Neuronal stem cell (in vitro differentiated cells): ENCODE measurements around the gene BCL2L14.

Experiments
- DNase-seq: peaks from one replicate; pipeline ENCODE4 v3.0.0-alpha.2; 2013; ENCODE audit warnings: low spot score
- H2AFZ ChIP-seq: one replicate; pipeline ENCODE4 v1.6.1; 2013; ENCODE audit warnings: mild to moderate bottlenecking, low read length, inconsistent platforms
- H2AK5ac ChIP-seq: 2 replicates; pipeline ENCODE4 v1.6.1; 2013; ENCODE audit warnings: low read depth, mild to moderate bottlenecking, inconsistent platforms, low read length, moderate library complexity, mixed read lengths
- H2BK120ac ChIP-seq: 2 replicates; pipeline ENCODE4 v1.6.1; 2013; ENCODE audit warnings: low read depth, mild to moderate bottlenecking, inconsistent platforms, low read length, moderate library complexity, mixed read lengths
- H2BK12ac ChIP-seq: one replicate; pipeline ENCODE4 v1.6.1; 2013; ENCODE audit warnings: low read length, inconsistent platforms
- H2BK15ac ChIP-seq: 2 replicates; pipeline ENCODE4 v1.6.1; 2013; ENCODE audit warnings: mild to moderate bottlenecking, low read length, inconsistent platforms, mixed read lengths
- H2BK5ac ChIP-seq: one replicate; pipeline ENCODE4 v1.6.1; 2013; ENCODE audit warnings: inconsistent platforms, mild to moderate bottlenecking, low read length, moderate library complexity
- H3K14ac ChIP-seq: one replicate; pipeline ENCODE4 v1.6.1; 2013; ENCODE audit warnings: low read length, inconsistent platforms
- H3K18ac ChIP-seq: 2 replicates; pipeline ENCODE4 v1.6.1; 2013; ENCODE audit warnings: low read length, inconsistent platforms
- H3K23ac ChIP-seq: 2 replicates; pipeline ENCODE4 v1.6.1; 2013; ENCODE audit warnings: low read depth, mild to moderate bottlenecking, mixed read lengths, low read length, inconsistent platforms; ENCODE audit not compliant: poor library complexity
- H3K27ac ChIP-seq: replicated peaks from 3 replicates; pipeline ENCODE4 v1.5.1; 2013; ENCODE audit warnings: low read length, inconsistent platforms
- H3K27me3 ChIP-seq, 3 experiments: 2 replicates each; pipeline ENCODE4 v1.6.1; 2013; ENCODE audit warnings: low read length in 3 of 3, mild to moderate bottlenecking in 2 of 3, inconsistent platforms in 1 of 3, low read depth in 1 of 3, mixed read lengths in 1 of 3, moderate library complexity in 1 of 3; ENCODE audit not compliant: control insufficient read depth in 3 of 3, insufficient read depth in 3 of 3
- H3K36me3 ChIP-seq, 2 donors: replicated peaks in 1 of 2; 2 replicates each; pipeline ENCODE4 v1.6.1; 2013; ENCODE audit warnings: low read length in 2 of 2; ENCODE audit not compliant: control insufficient read depth in 2 of 2, insufficient read depth in 2 of 2
- H3K4ac ChIP-seq: 2 replicates; pipeline ENCODE4 v1.6.1; 2013; ENCODE audit warnings: inconsistent platforms, mild to moderate bottlenecking, low read length, moderate library complexity
- H3K4me1 ChIP-seq, 2 donors: 1 replicate in 1 of 2; 2 replicates in 1 of 2; pipeline ENCODE4 v1.6.1; 2013; ENCODE audit warnings: low read length in 2 of 2, low read depth in 1 of 2; ENCODE audit not compliant: control insufficient read depth in 2 of 2, insufficient read depth in 1 of 2
- H3K4me2 ChIP-seq: one replicate; pipeline ENCODE4 v1.6.1; 2013; ENCODE audit warnings: mild to moderate bottlenecking, low read length, inconsistent platforms; ENCODE audit not compliant: insufficient read depth, poor library complexity, severe bottlenecking
- H3K4me3 ChIP-seq, 2 donors: 2 replicates each; pipeline ENCODE4 v1.5.1; 2013; ENCODE audit warnings: low read length in 2 of 2, mild to moderate bottlenecking in 2 of 2, inconsistent platforms in 1 of 2, moderate library complexity in 1 of 2
- H3K79me1 ChIP-seq: one replicate; pipeline ENCODE4 v1.6.1; 2013; ENCODE audit warnings: low read depth, mild to moderate bottlenecking, inconsistent platforms, low read length, moderate library complexity
- H3K9ac ChIP-seq: one replicate; pipeline ENCODE4 v1.6.1; 2013; ENCODE audit warnings: mild to moderate bottlenecking, low read depth, low read length, inconsistent platforms; ENCODE audit not compliant: poor library complexity
- H3K9me3 ChIP-seq, 2 donors: replicated peaks in 1 of 2; 2 replicates each; pipeline versions ENCODE3 to v1.6.1; 2013; ENCODE audit warnings: low read length in 2 of 2, mild to moderate bottlenecking in 2 of 2, inconsistent platforms in 1 of 2, low read depth in 1 of 2, mixed read lengths in 1 of 2, moderate library complexity in 1 of 2; ENCODE audit not compliant: control insufficient read depth in 2 of 2, insufficient read depth in 1 of 2
- H4K8ac ChIP-seq: one replicate; pipeline ENCODE4 v1.6.1; 2013; ENCODE audit warnings: low read depth, mild to moderate bottlenecking, inconsistent platforms, low read length, moderate library complexity
- H4K91ac ChIP-seq: one replicate; pipeline ENCODE4 v1.6.1; 2013; ENCODE audit warnings: low read length, low read depth, mild to moderate bottlenecking, inconsistent platforms; ENCODE audit not compliant: poor library complexity
- WGBS, 2 donors: extraction: QIAGEN DNeasy Blood & Tissue Kit; methylation state at CpG; one replicate each; pipeline ENCODE4 v1.1.7; 2013; ENCODE audit warnings: missing lambda C conversion rate in 2 of 2, mixed read lengths in 1 of 2; ENCODE audit not compliant: insufficient read length in 2 of 2, insufficient replicate concordance in 1 of 2; ENCODE audit errors: extremely low coverage in 2 of 2; 5-methylcytosine and 5-hydroxymethylcytosine counted together

BCL2L14 gene

DNA sequence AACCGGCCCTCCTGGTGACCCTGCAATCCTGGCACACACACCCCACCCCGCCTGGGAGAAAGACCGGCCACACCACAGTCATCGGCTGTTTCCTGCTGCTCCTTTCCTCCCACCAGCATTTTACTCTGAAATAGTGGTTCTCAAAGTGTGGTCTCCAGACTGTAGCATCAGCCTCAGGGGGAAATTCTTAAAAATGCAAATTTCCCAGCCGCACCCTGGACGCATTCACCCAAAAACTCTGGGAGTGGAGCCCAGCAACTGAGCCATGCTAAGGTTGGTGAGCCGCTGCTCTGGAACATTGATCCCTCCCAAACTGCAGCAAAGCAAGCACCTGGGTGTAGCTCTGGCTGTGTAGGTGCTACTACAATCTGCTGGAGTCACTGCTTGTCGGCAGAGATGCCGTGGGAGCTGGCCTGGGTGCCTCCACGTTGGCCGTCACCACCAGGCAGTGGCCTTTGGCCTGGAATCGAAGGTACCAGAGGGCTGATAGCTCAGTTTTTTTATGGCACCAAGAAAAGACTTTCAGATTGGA is 38.4 kb upstream of the BCL2L14 start:
- Histone ChIP-seq H2BK120ac (no peak overlapping the region), H3K36me3 (no peaks in the 10 kb centered on the region), H3K4me1 (no peaks in the 10 kb centered on the region), H2AK5ac (no peak overlapping the region), H3K14ac (no peak overlapping the region), H2BK15ac (no peak overlapping the region), H3K27me3 (no peaks in the 10 kb centered on the region), H3K4me3 (no peak overlapping the region), H4K91ac (no peak overlapping the region), H4K8ac (no peak overlapping the region), H3K18ac (no peak overlapping the region), H3K9ac (no peak overlapping the region), H3K23ac (no peak overlapping the region), H2BK5ac (no peak overlapping the region), H3K4ac (no peak overlapping the region), H2BK12ac (no peak overlapping the region), H3K79me1 (no peaks in the 10 kb centered on the region), H3K4me2 (no peak overlapping the region), H2AFZ (peak overlapping the region; percentile 56), H3K9me3 (no peaks in the 10 kb centered on the region), H3K27ac (no peak overlapping the region)
- WGBS, 2 donors, result no CpG with 5 or more reads among the region's 12 CpGs
- no peak for DNase-seq

DNA sequence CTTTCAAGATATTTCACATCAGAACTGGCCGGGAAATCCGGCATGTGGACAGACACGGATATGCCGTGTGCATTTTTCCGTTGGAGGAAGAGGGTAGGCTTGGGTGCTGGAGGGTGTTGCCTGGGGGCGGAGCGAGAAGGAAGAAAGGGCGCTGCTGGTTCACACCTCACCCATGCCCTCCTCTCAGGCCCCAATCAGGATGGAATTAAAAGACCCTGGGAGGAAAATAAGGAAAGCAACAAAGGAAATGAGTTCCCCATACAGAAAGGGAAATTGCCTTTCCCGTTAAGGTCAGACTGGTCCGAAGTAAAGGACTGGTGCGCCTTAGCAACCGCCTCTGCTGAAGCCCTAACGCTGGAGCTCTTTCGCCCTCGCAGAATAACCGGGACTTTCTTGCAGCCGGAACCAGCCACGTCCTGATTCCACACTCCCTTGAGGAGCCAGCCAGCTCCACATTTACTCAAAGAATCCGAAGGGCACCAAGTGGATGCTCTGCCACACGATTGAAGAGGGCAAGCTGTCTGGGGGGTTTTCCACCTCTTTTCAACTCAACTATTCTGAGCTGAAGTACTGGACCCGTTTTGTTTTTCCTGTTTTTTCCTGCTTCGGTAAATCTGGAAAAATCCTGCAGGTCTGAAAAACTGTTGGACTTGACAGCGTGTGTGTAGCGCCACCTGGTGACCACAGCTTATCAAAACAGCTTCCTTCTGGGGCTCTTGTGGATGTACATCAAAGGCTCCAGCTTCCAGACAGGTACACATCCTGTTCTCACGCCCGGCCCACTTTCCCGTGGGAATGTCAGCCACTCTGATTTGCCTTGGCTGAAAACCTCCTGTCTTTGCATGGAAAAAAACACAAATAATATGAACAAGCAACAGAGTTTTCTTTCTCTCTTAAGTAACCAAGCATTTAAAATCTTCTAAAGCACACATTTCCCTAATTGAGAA is 37.6 kb upstream of the BCL2L14 start:
- Histone ChIP-seq H3K18ac (peak overlapping the region; percentile 8), H3K27me3 (no peaks in the 10 kb centered on the region), H3K4ac (no peak overlapping the region), H2BK12ac (no peak overlapping the region), H3K9me3 (no peaks in the 10 kb centered on the region), H3K9ac (no peak overlapping the region), H2AFZ (peak overlapping the region; percentile 88), H3K27ac (no peak overlapping the region), H3K23ac (no peak overlapping the region), H3K4me1 (no peaks in the 10 kb centered on the region), H2BK5ac (no peak overlapping the region), H3K4me3 (peak overlapping the region in 1 of 2 donors; percentile 29), H3K4me2 (peak overlapping the region; percentile 79), H3K14ac (peak overlapping the region; percentile 28), H4K8ac (no peak overlapping the region), H2BK15ac (no peak overlapping the region), H2AK5ac (no peak overlapping the region), H3K79me1 (no peaks in the 10 kb centered on the region), H2BK120ac (no peak overlapping the region), H3K36me3 (no peaks in the 10 kb centered on the region), H4K91ac (no peak overlapping the region)
- WGBS, 2 donors, result no CpG with 5 or more reads among the region's 27 CpGs
- DNase-seq, result peak; percentile 78

DNA sequence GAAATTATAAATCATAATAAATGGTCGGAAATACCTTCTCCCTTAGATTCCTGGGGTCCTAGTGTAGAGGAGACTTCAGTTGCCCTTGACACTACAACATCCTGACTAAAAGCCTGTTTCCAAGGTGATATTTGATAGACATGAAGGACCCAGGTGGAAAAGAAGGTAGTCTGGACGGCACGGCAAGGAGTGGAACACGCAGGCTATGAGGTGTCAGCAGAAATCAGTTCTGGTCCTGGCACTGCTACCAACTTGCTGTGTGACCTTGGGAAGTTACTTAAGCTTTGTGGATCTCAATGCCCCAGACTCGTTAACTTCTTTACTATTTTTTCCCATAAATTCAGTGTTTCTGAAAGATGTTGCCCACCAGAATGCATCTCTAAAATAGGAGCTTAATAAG is 36.9 kb upstream of the BCL2L14 start:
- no peak overlapping the region for H2BK12ac ChIP-seq
- H3K36me3 ChIP-seq, result no peaks in the 10 kb centered on the region
- H2BK120ac ChIP-seq, result no peak overlapping the region
- H3K9ac ChIP-seq, result no peak overlapping the region
- no peaks in the 10 kb centered on the region for H3K27me3 ChIP-seq
- no peak overlapping the region for H3K4me3 ChIP-seq
- H2AK5ac ChIP-seq, result no peak overlapping the region
- H3K18ac ChIP-seq, result no peak overlapping the region
- no peak overlapping the region for H3K23ac ChIP-seq
- H2BK15ac ChIP-seq, result no peak overlapping the region
- H3K9me3 ChIP-seq, result no peaks in the 10 kb centered on the region
- no peaks in the 10 kb centered on the region for H3K4me1 ChIP-seq
- no peak overlapping the region for H3K14ac ChIP-seq
- H4K8ac ChIP-seq, result no peak overlapping the region
- H3K27ac ChIP-seq, result no peak overlapping the region
- no peak overlapping the region for H3K4me2 ChIP-seq
- no peak overlapping the region for H2BK5ac ChIP-seq
- H2AFZ ChIP-seq, result no peak overlapping the region
- no peaks in the 10 kb centered on the region for H3K79me1 ChIP-seq
- no peak overlapping the region for H4K91ac ChIP-seq
- DNase-seq, result no peak
- no CpG with 5 or more reads among the region's 5 CpGs for WGBS, 2 donors
- H3K4ac ChIP-seq, result no peak overlapping the region

DNA sequence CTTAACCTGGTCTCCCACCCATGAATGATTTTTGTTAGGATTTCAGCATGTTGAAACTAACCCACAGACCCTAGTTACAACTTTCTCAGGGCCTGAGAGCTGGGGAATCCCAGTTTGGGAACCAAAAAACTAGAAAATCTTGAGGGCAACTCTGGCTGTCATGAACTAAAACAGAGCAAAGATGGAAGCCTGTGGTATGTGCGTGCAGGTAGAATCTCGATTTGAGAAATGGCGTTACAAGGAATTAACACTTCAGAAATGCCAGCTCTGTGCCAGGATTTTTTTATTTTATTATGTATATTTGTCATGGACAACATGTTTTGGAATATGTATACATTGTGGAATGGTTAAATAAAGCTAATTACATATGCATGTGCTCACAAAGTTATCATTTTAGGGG is 36.4 kb upstream of the BCL2L14 start:
- Histone ChIP-seq H3K9me3 (no peaks in the 10 kb centered on the region), H3K4me2 (no peak overlapping the region), H2AK5ac (no peak overlapping the region), H3K79me1 (no peaks in the 10 kb centered on the region), H3K18ac (no peak overlapping the region), H3K14ac (no peak overlapping the region), H2BK5ac (no peak overlapping the region), H4K8ac (no peak overlapping the region), H3K36me3 (no peaks in the 10 kb centered on the region), H3K23ac (no peak overlapping the region), H2AFZ (no peak overlapping the region), H2BK12ac (no peak overlapping the region), H2BK15ac (no peak overlapping the region), H3K27me3 (no peaks in the 10 kb centered on the region), H3K9ac (no peak overlapping the region), H2BK120ac (no peak overlapping the region), H3K4me1 (no peaks in the 10 kb centered on the region), H4K91ac (no peak overlapping the region), H3K4ac (no peak overlapping the region), H3K4me3 (no peak overlapping the region), H3K27ac (no peak overlapping the region)
- WGBS, 2 donors, result no CpG with 5 or more reads among the region's 3 CpGs
- DNase-seq, result no peak
